ENCODE data around the gene FGF1. TPM values are rescaled to one million over a fixed set of nuclear protein-coding genes. Genes with fewer than 3 reads are reported as not detected.

Gene FGF1
- total RNA-seq, 1 experiment from 2014 or later, result 0.03 TPM

- DNase-seq (ENCODE audit: low spot score), result peak; percentile 7
- in situ Hi-C loops (cut with HindIII; ENCODE audit: low sequenced_read_pairs), result no loop called here
Observed at GRCh38 chr5:142627383-142628217, 58.3 kb downstream of the FGF1 start.

- no peak for DNase-seq (ENCODE audit: low spot score)
- in situ Hi-C loops (cut with HindIII; ENCODE audit: low sequenced_read_pairs), result no loop called here
Observed at GRCh38 chr5:142626786-142627185, 59.1 kb downstream of the FGF1 start.

GRCh38 chr5:142626099-142626498 is 59.8 kb downstream of the FGF1 start:
- no peak for DNase-seq (ENCODE audit: low spot score)
- in situ Hi-C loops (cut with HindIII; ENCODE audit: low sequenced_read_pairs), result no loop called here

- DNase-seq (ENCODE audit: low spot score), result no peak
Observed at GRCh38 chr5:142621227-142621626, 64.7 kb downstream of the FGF1 start.

GRCh38 chr5:142619815-142620214 is 66.1 kb downstream of the FGF1 start:
- in situ Hi-C loops (cut with HindIII; ENCODE audit: low sequenced_read_pairs), result no loop called here

More at GRCh38 chr5:142621227-142621626, 64.7 kb downstream of the FGF1 start:
- in situ Hi-C loops (cut with HindIII; ENCODE audit: low sequenced_read_pairs), result no loop called here

GRCh38 chr5:142618130-142618523 is 67.8 kb downstream of the FGF1 start:
- in situ Hi-C loops (cut with HindIII; ENCODE audit: low sequenced_read_pairs), result no loop called here

More at GRCh38 chr5:142619815-142620214, 66.1 kb downstream of the FGF1 start:
- no peak for DNase-seq (ENCODE audit: low spot score)

GRCh38 chr5:142617416-142618129 is 68.3 kb downstream of the FGF1 start:
- DNase-seq (ENCODE audit: low spot score), result no peak
- in situ Hi-C loops (cut with HindIII; ENCODE audit: low sequenced_read_pairs), result no loop called here

More at GRCh38 chr5:142618130-142618523, 67.8 kb downstream of the FGF1 start:
- DNase-seq (ENCODE audit: low spot score), result no peak

GRCh38 chr5:142615948-142616347 is 69.9 kb downstream of the FGF1 start:
- no peak for DNase-seq (ENCODE audit: low spot score)
- in situ Hi-C loops (cut with HindIII; ENCODE audit: low sequenced_read_pairs), result no loop called here

GRCh38 chr5:142614054-142614453 is 71.8 kb downstream of the FGF1 start:
- in situ Hi-C loops (cut with HindIII; ENCODE audit: low sequenced_read_pairs), result no loop called here
- no peak for DNase-seq (ENCODE audit: low spot score)

- in situ Hi-C loops (cut with HindIII; ENCODE audit: low sequenced_read_pairs), result no loop called here
- no peak for DNase-seq (ENCODE audit: low spot score)
Observed at GRCh38 chr5:142613271-142613671, 72.6 kb downstream of the FGF1 start.

- no peak for DNase-seq (ENCODE audit: low spot score)
- in situ Hi-C loops (cut with HindIII; ENCODE audit: low sequenced_read_pairs), result no loop called here
Observed at GRCh38 chr5:142612494-142613270, 73.2 kb downstream of the FGF1 start.

GRCh38 chr5:142611154-142611553 is 74.7 kb downstream of the FGF1 start:
- peak; percentile 82 for DNase-seq (ENCODE audit: low spot score)
- in situ Hi-C loops (cut with HindIII; ENCODE audit: low sequenced_read_pairs), result no loop called here

GRCh38 chr5:142610176-142611001 is 75.5 kb downstream of the FGF1 start:
- in situ Hi-C loops (cut with HindIII; ENCODE audit: low sequenced_read_pairs), result no loop called here
- no peak for DNase-seq (ENCODE audit: low spot score)

GRCh38 chr5:142609142-142609541 is 76.7 kb downstream of the FGF1 start:
- no peak for DNase-seq (ENCODE audit: low spot score)
- in situ Hi-C loops (cut with HindIII; ENCODE audit: low sequenced_read_pairs), result no loop called here

- in situ Hi-C loops (cut with HindIII; ENCODE audit: low sequenced_read_pairs), result no loop called here
- no peak for DNase-seq (ENCODE audit: low spot score)
Observed at GRCh38 chr5:142608081-142608480, 77.8 kb downstream of the FGF1 start.

- in situ Hi-C loops (cut with HindIII; ENCODE audit: low sequenced_read_pairs), result no loop called here
Observed at GRCh38 chr5:142605611-142606010, 80.3 kb downstream of the FGF1 start.

GRCh38 chr5:142602720-142603245 is 83.1 kb downstream of the FGF1 start:
- no peak for DNase-seq (ENCODE audit: low spot score)
- in situ Hi-C loops (cut with HindIII; ENCODE audit: low sequenced_read_pairs), result no loop called here

More at GRCh38 chr5:142605611-142606010, 80.3 kb downstream of the FGF1 start:
- DNase-seq (ENCODE audit: low spot score), result no peak

- in situ Hi-C loops (cut with HindIII; ENCODE audit: low sequenced_read_pairs), result no loop called here
- peak; percentile 41 for DNase-seq (ENCODE audit: low spot score)
Observed at GRCh38 chr5:142601432-142601831, 84.5 kb downstream of the FGF1 start.
